HCT116 (cell line): Measurements from ENCODE around the gene CDC14A. TPM values are rescaled to one million over a fixed set of nuclear protein-coding genes. Genes with fewer than 3 reads are reported as not detected.

Experiments used
- ATAC-seq: fragments of 200-7000 bp; cut with Tn5 transposase; 2 replicates; pipeline ENCODE4 v1.9.1; 2020; ENCODE audit warnings: mild to moderate bottlenecking, moderate library complexity
- BruUV-seq: library from RNA; stranded (reverse); fragments of 400-500 nt; replicated peaks from 2 replicates; lab custom pipeline; 2021; lab: Mats Ljungman, UMichigan
- CTCF ChIA-PET: fragments of 300-600 bp; sonication (Branson Sonifier 250); formaldehyde crosslinking; loops from one replicate; lab custom pipeline; 2021; ENCODE audit warnings: antibody characterized with exemption; lab: Charles Lee
- POLR2A ChIA-PET: fragments of 300-600, 350-600 bp; sonication (Branson Sonifier 250); formaldehyde crosslinking; loops from one replicate; lab custom pipeline; 2021; ENCODE audit warnings: antibody characterized with exemption; lab: Charles Lee
- RAD21 ChIA-PET, 2 experiments: fragments of 300-600 bp; sonication (Branson Sonifier 250); formaldehyde crosslinking; loops; one replicate each; lab custom pipeline; 2023; ENCODE audit warnings: low total read pairs in 2 of 2; ENCODE audit not compliant: uncharacterized antibody in 2 of 2, unreplicated experiment in 2 of 2, low non-redundant PET in 1 of 2; lab: Charles Lee
- DNase-seq: peaks from one replicate; pipeline ENCODE4 v3.0.0-alpha.2; 2010; ENCODE audit warnings: low read depth, low spot score
- H2AFZ ChIP-seq: fragments of 200-600 bp; shearing (Covaris generic), sonication (generic); 2 replicates; pipeline ENCODE4 v1.6.1; 2017; ENCODE audit warnings: low read depth, mixed run types, mixed read lengths, antibody characterized with exemption, low read length; ENCODE audit not compliant: poor library complexity, severe bottlenecking
- H3K27ac ChIP-seq: 2 replicates; pipeline ENCODE4 v1.5.1; 2012; ENCODE audit warnings: low read depth, low read length
- H3K27me3 ChIP-seq: fragments of 200-600 bp; sonication (generic); 2 replicates; pipeline ENCODE4 v1.6.1; 2016; ENCODE audit warnings: mixed run types, low read length, mixed read lengths; ENCODE audit not compliant: insufficient read depth
- H3K36me3 ChIP-seq, 2 experiments: fragments of 200-500 bp in 1 of 2; fragments of 200-600 bp in 1 of 2; sonication (Bioruptor generic) in 1 of 2; sonication (generic) in 1 of 2; 2 replicates each; pipeline versions ENCODE4 v1.5.1 to v1.6.1; 2014 to 2016; ENCODE audit warnings: low read length in 2 of 2, inconsistent platforms in 1 of 2, mixed read lengths in 1 of 2, mixed run types in 1 of 2; ENCODE audit not compliant: insufficient read depth in 2 of 2, control insufficient read depth in 1 of 2
- H3K4me1 ChIP-seq, 2 experiments: fragments of 200-600 bp in 1 of 2; sonication (generic) in 1 of 2; 2 replicates each; pipeline versions ENCODE4 v1.5.1 to v1.6.1; 2012 to 2017; ENCODE audit warnings: low read length in 2 of 2, inconsistent platforms in 1 of 2, mild to moderate bottlenecking in 1 of 2, mixed read lengths in 1 of 2, mixed run types in 1 of 2, moderate library complexity in 1 of 2; ENCODE audit not compliant: insufficient read depth in 2 of 2, control insufficient read depth in 1 of 2
- H3K4me2 ChIP-seq: fragments of 200-600 bp; sonication (generic); 2 replicates; pipeline ENCODE4 v1.6.1; 2017; ENCODE audit warnings: mixed run types, low read length, mixed read lengths
- H3K4me3 ChIP-seq, 2 experiments: fragments of 200-600 bp in 1 of 2; sonication (generic) in 1 of 2; replicated peaks in 1 of 2; 2 replicates each; pipeline ENCODE4 v1.5.1; 2011 to 2016; ENCODE audit warnings: low read length in 2 of 2, control low read depth in 1 of 2, low read depth in 1 of 2, mild to moderate bottlenecking in 1 of 2, mixed read lengths in 1 of 2, mixed run types in 1 of 2
- H3K79me2 ChIP-seq: fragments of 200-600 bp; sonication (generic); 2 replicates; pipeline ENCODE4 v1.6.1; 2017; ENCODE audit warnings: mild to moderate bottlenecking, mixed run types, low read length, moderate library complexity, mixed read lengths; ENCODE audit not compliant: insufficient read depth
- H3K9ac ChIP-seq: fragments of 200-600 bp; sonication (generic); 2 replicates; pipeline ENCODE4 v1.6.1; 2016; ENCODE audit warnings: low read length, mixed read lengths
- H3K9me2 ChIP-seq: fragments of 200-600 bp; sonication (generic), shearing (Covaris generic); 2 replicates; pipeline ENCODE4 v1.6.1; 2017; ENCODE audit warnings: mixed run types, mild to moderate bottlenecking, moderate library complexity; ENCODE audit not compliant: insufficient read depth
- H3K9me3 ChIP-seq, 2 experiments: fragments of 200-500 bp in 1 of 2; fragments of 200-600 bp in 1 of 2; sonication (Bioruptor generic) in 1 of 2; sonication (generic) in 1 of 2; 2 replicates each; pipeline ENCODE4 v1.6.1; 2014 to 2017; ENCODE audit warnings: low read length in 2 of 2, mixed read lengths in 2 of 2, inconsistent platforms in 1 of 2, low read depth in 1 of 2, mild to moderate bottlenecking in 1 of 2, mixed run types in 1 of 2, moderate library complexity in 1 of 2; ENCODE audit not compliant: control insufficient read depth in 1 of 2, insufficient read depth in 1 of 2
- H4K20me1 ChIP-seq: fragments of 200-600 bp; sonication (generic), shearing (Covaris generic); 2 replicates; pipeline ENCODE4 v1.6.1; 2017; ENCODE audit warnings: mixed run types, mild to moderate bottlenecking, moderate library complexity; ENCODE audit not compliant: insufficient read depth
- ATF3 ChIP-seq: IDR thresholded peaks from 2 replicates; pipeline ENCODE4 v1.6.1; 2012
- CBX3 ChIP-seq: IDR thresholded peaks from 2 replicates; pipeline ENCODE4 v1.6.1; 2012; ENCODE audit warnings: low read depth
- EGR1 ChIP-seq: IDR thresholded peaks from 2 replicates; pipeline ENCODE4 v1.6.1; 2012; ENCODE audit warnings: low read depth
- ELF1 ChIP-seq: IDR thresholded peaks from 2 replicates; pipeline ENCODE4 v1.6.1; 2012; ENCODE audit warnings: low read depth, borderline replicate concordance
- EZH2 ChIP-seq: fragments of 200-600 bp; sonication (generic); IDR thresholded peaks from 2 replicates; pipeline ENCODE4 v1.6.1; 2017; ENCODE audit warnings: antibody characterized with exemption, mixed run types
- EZH2phosphoT487 ChIP-seq: fragments of 200-600 bp; IDR thresholded peaks from 2 replicates; pipeline ENCODE4 v1.6.1; 2018; ENCODE audit warnings: antibody characterized with exemption, borderline replicate concordance
- FOSL1 ChIP-seq: IDR thresholded peaks from 2 replicates; pipeline ENCODE4 v1.6.1; 2012; ENCODE audit warnings: low read depth
- MAX ChIP-seq: IDR thresholded peaks from 2 replicates; pipeline ENCODE4 v1.6.1; 2012
- POLR2A ChIP-seq: IDR thresholded peaks from 2 replicates; pipeline ENCODE4 v1.7.0; 2011; ENCODE audit warnings: borderline replicate concordance; ENCODE audit not compliant: insufficient read depth, insufficient read length; ENCODE audit errors: extremely low read depth
- POLR2AphosphoS5 ChIP-seq: IDR thresholded peaks from 2 replicates; pipeline ENCODE4 v1.6.1; 2011; ENCODE audit warnings: mild to moderate bottlenecking, low read depth, low read length, moderate library complexity
- SP1 ChIP-seq: IDR thresholded peaks from 2 replicates; pipeline ENCODE4 v1.6.1; 2012; ENCODE audit warnings: low read depth
- TCF7L2 ChIP-seq: IDR thresholded peaks from 2 replicates; pipeline ENCODE4 v1.7.0; 2011; ENCODE audit warnings: borderline replicate concordance, inconsistent platforms; ENCODE audit not compliant: insufficient read depth, insufficient read length; ENCODE audit errors: extremely low read depth
- ZFX ChIP-seq: fragments of 450-650 bp; IDR thresholded peaks from 2 replicates; pipeline ENCODE4 v1.6.1; 2017
- intact Hi-C: fragments of 100-400 bp; cut with micrococcal nuclease; formaldehyde crosslinking; loops from 2 replicates; pipeline ENCODE4 v1.10.0; 2022
- total RNA-seq: library from RNA; stranded (reverse); gene quantifications from one replicate; pipeline ENCODE4 v1.2.1, GENCODE V29; 2021; ENCODE audit not compliant: unreplicated experiment
- TF ChIP-seq, protein P1 (sequence below), 3 experiments: fragments of 200-600 bp in 1 of 3; sonication (generic) in 1 of 3; IDR thresholded peaks in 2 of 3; conservative IDR thresholded peaks in 1 of 3; 2 replicates each; pipeline ENCODE4 v1.5.1; 2012 to 2017; ENCODE audit warnings: low read depth in 2 of 3, low read length in 2 of 3, antibody characterized with exemption in 1 of 3, borderline replicate concordance in 1 of 3, control low read depth in 1 of 3, mild to moderate bottlenecking in 1 of 3, mixed read lengths in 1 of 3, mixed run types in 1 of 3, moderate library complexity in 1 of 3; ENCODE audit not compliant: insufficient read depth in 1 of 3

Gene CDC14A
- total RNA-seq, 1 experiment from 2014 or later = 5.1 TPM

DNA sequence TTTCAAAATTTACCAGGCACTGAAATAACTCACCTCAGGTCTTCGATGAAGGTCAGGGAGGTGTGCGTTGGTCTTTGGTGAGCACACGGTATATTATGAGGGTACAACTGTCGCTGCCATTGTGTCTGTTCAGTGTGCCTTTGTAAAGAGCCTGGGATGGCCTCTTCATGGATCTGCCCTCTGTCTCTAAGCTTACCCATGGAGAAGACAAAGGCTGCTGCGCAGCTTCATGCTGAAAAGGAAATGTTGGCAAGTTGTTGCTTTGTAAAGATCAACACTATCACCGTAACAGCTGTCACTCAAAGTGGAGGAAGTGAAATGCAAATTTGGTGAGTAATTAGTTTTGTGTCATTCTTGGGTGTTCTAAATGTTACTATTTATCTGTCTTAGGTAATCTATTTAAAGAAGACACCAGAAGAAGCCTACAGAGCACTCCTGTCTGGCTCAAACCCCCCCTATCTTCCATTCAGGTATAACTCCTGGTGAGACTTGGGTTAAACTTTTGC, 71.6 kb downstream of the CDC14A start:
- BruUV-seq = no TSS peak

DNA sequence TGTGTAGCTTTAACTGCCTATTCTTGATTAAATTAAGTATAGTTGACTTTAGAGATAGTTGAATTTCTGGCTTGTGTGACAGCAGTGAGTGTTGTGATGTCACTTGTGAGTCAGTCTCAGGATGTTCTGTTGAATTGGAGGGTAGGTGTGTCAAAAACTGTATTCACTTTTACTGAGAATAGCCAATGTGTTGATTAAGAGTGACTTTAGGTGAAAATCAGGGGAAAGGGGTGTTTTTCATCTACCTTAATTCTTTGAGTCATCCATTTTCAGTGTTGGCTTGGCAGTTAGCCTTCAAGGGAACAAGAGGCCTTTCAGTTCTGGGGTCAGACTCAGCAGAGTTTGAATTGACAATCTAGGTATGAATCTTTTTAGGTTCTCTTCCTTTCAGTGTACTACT, 75.9 kb downstream of the CDC14A start:
- no peak overlapping the region for H3K4me2 ChIP-seq
- H3K79me2 ChIP-seq = no peaks in the 10 kb centered on the region
- no peaks in the 10 kb centered on the region for H4K20me1 ChIP-seq
- ATAC-seq (no peak), DNase-seq (no peak)
- ChIA-PET RAD21 (no interaction called here), POLR2A (no interaction called here), CTCF (no interaction called here)
- H3K36me3 ChIP-seq = no peaks in the 10 kb centered on the region
- H3K27me3 ChIP-seq = no peaks in the 10 kb centered on the region
- no TSS peak for BruUV-seq
- no peak overlapping the region for H2AFZ ChIP-seq
- intact Hi-C loops = no loop called here
- H3K4me3 ChIP-seq = no peak overlapping the region
- no peak overlapping the region for H3K9ac ChIP-seq
- H3K9me3 ChIP-seq = no peaks in the 10 kb centered on the region
- H3K9me2 ChIP-seq = 0 out of 2 replicates have a peak, but pooled peaks cover 6% of the 10 kb centered on the region
- H3K4me1 ChIP-seq = no peaks in the 10 kb centered on the region; a peak in 1 of 4 replicates
- no peak overlapping the region for H3K27ac ChIP-seq
- TF ChIP-seq FOSL1 (no peak), EZH2 (no peak), EGR1 (no peak), MAX (no peak), SP1 (no peak), POLR2AphosphoS5 (no peak), EZH2phosphoT487 (no peak), POLR2A (no peak), ZFX (no peak), ATF3 (no peak), TCF7L2 (no peak), ELF1 (no peak), CBX3 (no peak)

More for the DNA sequence above, 71.6 kb downstream of the CDC14A start:
- Histone ChIP-seq H3K4me1 (no peaks in the 10 kb centered on the region), H3K4me2 (no peak overlapping the region), H3K27ac (no peak overlapping the region), H3K79me2 (no peaks in the 10 kb centered on the region), H3K9ac (no peak overlapping the region), H3K27me3 (no peaks in the 10 kb centered on the region), H3K4me3 (no peak overlapping the region), H4K20me1 (no peaks in the 10 kb centered on the region), H2AFZ (no peak overlapping the region), H3K36me3 (no peaks in the 10 kb centered on the region), H3K9me2 (no peaks in the 10 kb centered on the region), H3K9me3 (no peaks in the 10 kb centered on the region)
- DNase-seq = no peak
- ATAC-seq = no peak
- CTCF ChIA-PET = interaction anchor here (1.5 to 2.0 kb wide), 2 partner anchors 10 to 32 kb away, joined by 3 to 5 read pairs; no protein-coding TSS in a partner anchor
- TF ChIP-seq ELF1 = no peak
- TF ChIP-seq, protein P1, sequence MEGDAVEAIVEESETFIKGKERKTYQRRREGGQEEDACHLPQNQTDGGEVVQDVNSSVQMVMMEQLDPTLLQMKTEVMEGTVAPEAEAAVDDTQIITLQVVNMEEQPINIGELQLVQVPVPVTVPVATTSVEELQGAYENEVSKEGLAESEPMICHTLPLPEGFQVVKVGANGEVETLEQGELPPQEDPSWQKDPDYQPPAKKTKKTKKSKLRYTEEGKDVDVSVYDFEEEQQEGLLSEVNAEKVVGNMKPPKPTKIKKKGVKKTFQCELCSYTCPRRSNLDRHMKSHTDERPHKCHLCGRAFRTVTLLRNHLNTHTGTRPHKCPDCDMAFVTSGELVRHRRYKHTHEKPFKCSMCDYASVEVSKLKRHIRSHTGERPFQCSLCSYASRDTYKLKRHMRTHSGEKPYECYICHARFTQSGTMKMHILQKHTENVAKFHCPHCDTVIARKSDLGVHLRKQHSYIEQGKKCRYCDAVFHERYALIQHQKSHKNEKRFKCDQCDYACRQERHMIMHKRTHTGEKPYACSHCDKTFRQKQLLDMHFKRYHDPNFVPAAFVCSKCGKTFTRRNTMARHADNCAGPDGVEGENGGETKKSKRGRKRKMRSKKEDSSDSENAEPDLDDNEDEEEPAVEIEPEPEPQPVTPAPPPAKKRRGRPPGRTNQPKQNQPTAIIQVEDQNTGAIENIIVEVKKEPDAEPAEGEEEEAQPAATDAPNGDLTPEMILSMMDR (IDR thresholded peaks at IDR 0.05 in 2 of 3, conservative IDR thresholded peaks at IDR 0.05 in 1 of 3; ENCODE audit: borderline replicate concordance in 1 of 3, insufficient read depth in 1 of 3, low read depth in 2 of 3, low read length in 2 of 3) = 0 out of 6 replicates have a peak, but pooled peaks of 1 of the 3 experiments have one; percentile 12
- POLR2A ChIA-PET = no interaction called here
- RAD21 ChIA-PET = no interaction called here
- intact Hi-C loops = no loop called here
